Hepatocyte (in vitro differentiated cells): ENCODE measurements around the gene OTOP2. TPM values are rescaled to one million over a fixed set of nuclear protein-coding genes. Genes with fewer than 3 reads are reported as not detected.

Experiments
- DNase-seq: peaks from one replicate; pipeline ENCODE4 v3.0.0-alpha.2; 2016; ENCODE audit warnings: low spot score
- H2AFZ ChIP-seq: fragments of 200-600 bp; sonication (generic); 2 replicates; pipeline ENCODE4 v1.6.0; 2016; ENCODE audit warnings: antibody characterized with exemption, mild to moderate bottlenecking
- H3K27ac ChIP-seq: fragments of 200-600 bp; sonication (generic); 2 replicates; pipeline ENCODE4 v1.5.1; 2016; ENCODE audit warnings: mild to moderate bottlenecking
- H3K27me3 ChIP-seq: fragments of 200-600 bp; sonication (generic); 2 replicates; pipeline ENCODE4 v1.6.1; 2016
- H3K36me3 ChIP-seq: fragments of 200-600 bp; sonication (generic); replicated peaks from 2 replicates; pipeline ENCODE4 v1.5.1; 2016; ENCODE audit warnings: low read depth; ENCODE audit not compliant: insufficient read depth
- H3K4me1 ChIP-seq: fragments of 200-600 bp; sonication (generic); 2 replicates; pipeline ENCODE4 v1.5.1; 2016; ENCODE audit warnings: mild to moderate bottlenecking, moderate library complexity; ENCODE audit not compliant: insufficient read depth
- H3K4me2 ChIP-seq: fragments of 200-600 bp; sonication (generic); 2 replicates; pipeline ENCODE4 v1.6.0; 2016
- H3K4me3 ChIP-seq: fragments of 200-600 bp; sonication (generic); 2 replicates; pipeline ENCODE4 v1.5.1; 2016; ENCODE audit warnings: mild to moderate bottlenecking
- H3K79me2 ChIP-seq: fragments of 200-600 bp; sonication (generic); 2 replicates; pipeline ENCODE4 v1.6.0; 2017; ENCODE audit warnings: mild to moderate bottlenecking
- H3K9me2 ChIP-seq: fragments of 200-600 bp; sonication (generic); replicated peaks from 2 replicates; pipeline ENCODE4 v1.6.0; 2017; ENCODE audit warnings: mild to moderate bottlenecking; ENCODE audit not compliant: insufficient read depth
- H3K9me3 ChIP-seq: fragments of 200-600 bp; sonication (generic); 2 replicates; pipeline ENCODE4 v1.5.1; 2016; ENCODE audit warnings: low read depth, mild to moderate bottlenecking
- H4K20me1 ChIP-seq: fragments of 200-600 bp; sonication (generic); 2 replicates; pipeline ENCODE4 v1.6.0; 2016; ENCODE audit warnings: mild to moderate bottlenecking; ENCODE audit not compliant: insufficient read depth, poor library complexity, severe bottlenecking
- EZH2 ChIP-seq: fragments of 200-600 bp; sonication (generic); IDR thresholded peaks from 2 replicates; pipeline ENCODE4 v1.6.1; 2016; ENCODE audit warnings: antibody characterized with exemption, mild to moderate bottlenecking, borderline replicate concordance
- EZH2phosphoT487 ChIP-seq: fragments of 200-600 bp; sonication (generic); IDR thresholded peaks from one replicate; pipeline ENCODE4 v1.6.1; 2018; ENCODE audit warnings: antibody characterized with exemption, mild to moderate bottlenecking, low read depth, moderate library complexity; ENCODE audit not compliant: unreplicated experiment, severe bottlenecking
- WGBS: methylation state at CpG from one replicate; pipeline ENCODE4 v1.1.6; 2016; ENCODE audit warnings: low lambda C conversion rate; ENCODE audit errors: missing lambda C conversion rate; 5-methylcytosine and 5-hydroxymethylcytosine counted together
- polyA plus RNA-seq: library from polyadenylated mRNA; unstranded; fragments of >200 nt; fragmentation: Nextera tagmentation; extraction: Ambion mirVana; gene quantifications from 2 replicates; pipeline ENCODE4 v1.2.1, GENCODE V29; 2016
- total RNA-seq: library from RNA; depleted of rRNA; stranded (reverse); fragments of >200 nt; gene quantifications from 2 replicates; pipeline ENCODE4 v1.2.3, GENCODE V29; 2014
- TF ChIP-seq, protein P1 (sequence below): fragments of 200-600 bp; sonication (generic); IDR thresholded peaks from 2 replicates; pipeline ENCODE4 v1.5.1; 2016; ENCODE audit warnings: antibody characterized with exemption, mild to moderate bottlenecking; ENCODE audit not compliant: poor library complexity

The OTOP2 gene
- total and polyA plus RNA-seq, 2 experiments from 2014 or later: 0.19 to 1.1 TPM

GRCh38 chr17:74959826-74960515 lies 35.9 kb downstream of the OTOP2 start:
- WGBS: 78% methylated on average over 14 of the region's 14 CpGs
- DNase-seq: no peak
- Histone ChIP-seq H2AFZ (no peak overlapping the region), H3K4me2 (no peak overlapping the region), H3K36me3 (no peaks in the 10 kb centered on the region), H3K27me3 (no peaks in the 10 kb centered on the region), H3K9me2 (no peaks in the 10 kb centered on the region), H3K4me3 (no peak overlapping the region), H3K27ac (no peak overlapping the region), H4K20me1 (no peaks in the 10 kb centered on the region), H3K79me2 (no peaks in the 10 kb centered on the region), H3K4me1 (no peaks in the 10 kb centered on the region), H3K9me3 (no peaks in the 10 kb centered on the region)
- TF ChIP-seq EZH2phosphoT487 (no peak), EZH2 (no peak)
- TF ChIP-seq, protein P1, sequence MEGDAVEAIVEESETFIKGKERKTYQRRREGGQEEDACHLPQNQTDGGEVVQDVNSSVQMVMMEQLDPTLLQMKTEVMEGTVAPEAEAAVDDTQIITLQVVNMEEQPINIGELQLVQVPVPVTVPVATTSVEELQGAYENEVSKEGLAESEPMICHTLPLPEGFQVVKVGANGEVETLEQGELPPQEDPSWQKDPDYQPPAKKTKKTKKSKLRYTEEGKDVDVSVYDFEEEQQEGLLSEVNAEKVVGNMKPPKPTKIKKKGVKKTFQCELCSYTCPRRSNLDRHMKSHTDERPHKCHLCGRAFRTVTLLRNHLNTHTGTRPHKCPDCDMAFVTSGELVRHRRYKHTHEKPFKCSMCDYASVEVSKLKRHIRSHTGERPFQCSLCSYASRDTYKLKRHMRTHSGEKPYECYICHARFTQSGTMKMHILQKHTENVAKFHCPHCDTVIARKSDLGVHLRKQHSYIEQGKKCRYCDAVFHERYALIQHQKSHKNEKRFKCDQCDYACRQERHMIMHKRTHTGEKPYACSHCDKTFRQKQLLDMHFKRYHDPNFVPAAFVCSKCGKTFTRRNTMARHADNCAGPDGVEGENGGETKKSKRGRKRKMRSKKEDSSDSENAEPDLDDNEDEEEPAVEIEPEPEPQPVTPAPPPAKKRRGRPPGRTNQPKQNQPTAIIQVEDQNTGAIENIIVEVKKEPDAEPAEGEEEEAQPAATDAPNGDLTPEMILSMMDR: no peak

GRCh38 chr17:74960570-74961342 lies 36.7 kb downstream of the OTOP2 start:
- no peaks in the 10 kb centered on the region for H3K79me2 ChIP-seq
- TF ChIP-seq, protein P1: peak; percentile 57
- no peak for TF ChIP-seq EZH2
- no peak for TF ChIP-seq EZH2phosphoT487
- no peak overlapping the region for H3K4me3 ChIP-seq
- H2AFZ ChIP-seq: no peak overlapping the region
- H3K9me2 ChIP-seq: no peaks in the 10 kb centered on the region
- H4K20me1 ChIP-seq: no peaks in the 10 kb centered on the region
- H3K27me3 ChIP-seq: no peaks in the 10 kb centered on the region
- H3K4me2 ChIP-seq: no peak overlapping the region
- no peaks in the 10 kb centered on the region for H3K4me1 ChIP-seq
- H3K36me3 ChIP-seq: no peaks in the 10 kb centered on the region
- H3K27ac ChIP-seq: no peak overlapping the region
- no peaks in the 10 kb centered on the region for H3K9me3 ChIP-seq
- peak; percentile 87 for DNase-seq
- 47% methylated on average over 15 of the region's 19 CpGs for WGBS

- no peak overlapping the region for H3K4me3 ChIP-seq
- no peaks in the 10 kb centered on the region for H3K4me1 ChIP-seq
- TF ChIP-seq, protein P1: peak; percentile 73
- TF ChIP-seq EZH2: no peak
- H3K27ac ChIP-seq: no peak overlapping the region
- WGBS: 56% methylated on average over 23 of the region's 23 CpGs
- no peaks in the 10 kb centered on the region for H3K9me2 ChIP-seq
- H4K20me1 ChIP-seq: no peaks in the 10 kb centered on the region
- no peak overlapping the region for H3K4me2 ChIP-seq
- H3K36me3 ChIP-seq: no peaks in the 10 kb centered on the region
- H2AFZ ChIP-seq: no peak overlapping the region
- H3K27me3 ChIP-seq: no peaks in the 10 kb centered on the region
- no peaks in the 10 kb centered on the region for H3K9me3 ChIP-seq
- H3K79me2 ChIP-seq: no peaks in the 10 kb centered on the region
- DNase-seq: peak; percentile 94
These were observed 37.7 kb downstream of the OTOP2 start for GRCh38 chr17:74961657-74962350.
